Mesenteric fat pad (tissue), 1 donor: ENCODE results near the gene HDAC4. TPM values are rescaled to one million over a fixed set of nuclear protein-coding genes. Genes with fewer than 3 reads are reported as not detected.
"Not testable (repeated sequence)": the region's sequence is repeated elsewhere in the genome, so short reads cannot be mapped to it uniquely, and the experiment has no call there.

Source experiments
- DNase-seq: peaks from one replicate; pipeline ENCODE4 v3.0.0-alpha.2; 2020; ENCODE audit warnings: low spot score
- total RNA-seq: library from RNA; stranded (reverse); fragmentation: NEBNext Ultra II Directional; extraction: Animal tissue kit (Norgen Biotek cat#: 25700); gene quantifications from one replicate; pipeline ENCODE4 v1.2.1, GENCODE V29; 2021
- donor health status: DM: yes; HTN: yes; CAD: no.

Gene HDAC4
- total RNA-seq, 1 donor from 2014 or later = 44.9 TPM

GRCh38 chr2:239046822-239047221, 354.0 kb downstream of the HDAC4 start:
- no peak for DNase-seq

- no peak for DNase-seq
Observed at GRCh38 chr2:239044336-239044735, 356.5 kb downstream of the HDAC4 start.

DNA sequence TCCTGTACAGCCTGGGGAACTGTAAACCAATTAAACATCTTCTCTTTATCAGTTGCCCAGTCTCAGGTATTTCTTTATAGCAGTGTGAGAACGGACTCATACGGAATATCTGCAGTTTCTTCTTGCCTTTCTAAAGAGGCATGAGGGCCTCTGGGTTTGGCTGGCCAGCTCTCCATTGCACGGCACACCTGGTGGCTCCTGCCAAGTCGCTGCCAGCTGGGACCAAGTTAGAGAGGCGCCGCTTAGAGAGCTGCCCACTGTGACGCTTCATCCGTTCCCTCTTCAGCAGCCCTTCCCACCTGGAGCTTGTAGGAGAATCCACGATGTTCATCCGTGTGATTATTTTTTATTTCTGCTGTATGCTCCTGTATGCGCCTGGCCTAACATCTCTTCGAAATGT, 357.5 kb downstream of the HDAC4 start:
- no peak for DNase-seq

- no peak for DNase-seq
Observed at GRCh38 chr2:239042551-239043320, 358.1 kb downstream of the HDAC4 start.

- no peak for DNase-seq
Observed at GRCh38 chr2:239042046-239042445, 358.8 kb downstream of the HDAC4 start.

DNA sequence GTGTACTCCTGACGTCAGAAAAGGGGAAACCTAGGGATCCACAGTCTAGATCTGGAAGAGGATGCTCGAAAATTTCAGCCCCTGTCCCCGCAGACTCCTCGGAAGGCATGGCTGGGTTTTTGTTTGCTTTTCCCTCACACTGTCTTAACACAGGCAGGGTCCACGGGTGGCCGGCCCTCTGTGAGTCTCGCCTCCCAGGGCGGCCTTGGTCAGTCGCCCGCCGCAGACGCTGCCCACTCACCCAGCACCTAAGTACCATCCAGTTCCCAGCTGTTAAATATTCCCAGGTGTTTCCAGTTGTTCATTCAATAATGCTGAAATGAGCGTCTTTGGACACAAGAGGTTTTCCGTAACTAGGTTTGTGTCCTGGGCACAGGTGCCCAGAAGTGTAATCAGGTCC, 359.8 kb downstream of the HDAC4 start:
- DNase-seq = no peak

GRCh38 chr2:239040152-239040761, 360.6 kb downstream of the HDAC4 start:
- DNase-seq = no peak

DNA sequence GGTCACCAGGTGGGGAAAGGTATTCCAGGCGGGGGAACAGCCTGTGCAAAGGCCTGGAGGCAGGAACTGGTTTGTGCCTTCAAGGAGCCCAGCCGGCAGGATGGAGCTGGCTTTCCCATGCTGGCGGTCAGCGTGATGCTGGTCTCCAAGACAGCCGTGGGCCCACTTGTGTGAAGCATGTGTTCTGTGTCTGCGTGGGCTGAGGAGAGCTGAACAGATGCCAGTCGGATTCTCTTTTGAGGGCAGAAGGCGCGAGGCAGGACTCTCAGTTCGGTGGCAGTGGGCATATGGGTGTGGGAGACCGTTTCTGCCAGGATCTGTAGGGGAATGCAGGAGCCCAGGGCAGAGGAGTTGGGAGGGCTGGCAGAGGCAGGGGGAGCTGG, 361.4 kb downstream of the HDAC4 start:
- no peak for DNase-seq

- no peak for DNase-seq
Observed at GRCh38 chr2:239038773-239039478, 361.9 kb downstream of the HDAC4 start.

DNA sequence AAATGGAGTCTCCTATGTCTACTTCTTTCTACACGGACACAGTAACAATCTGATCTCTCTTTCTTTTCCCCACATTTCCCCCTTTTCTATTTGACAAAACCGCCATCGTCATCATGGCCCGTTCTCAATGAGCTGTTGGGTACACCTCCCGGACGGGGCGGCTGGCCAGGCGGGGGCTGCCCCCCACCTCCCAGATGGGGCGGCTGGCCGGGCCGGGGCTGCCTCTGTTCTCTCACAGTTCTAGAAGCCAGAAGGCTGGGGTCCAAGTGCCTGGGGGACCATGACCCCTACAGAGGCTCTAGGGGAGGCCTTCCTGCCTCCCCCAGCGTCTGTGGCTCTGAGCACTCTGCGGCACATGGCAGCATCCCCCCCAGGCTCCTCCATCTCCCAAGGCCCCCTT, 362.5 kb downstream of the HDAC4 start:
- DNase-seq = not testable (repeated sequence)

DNA sequence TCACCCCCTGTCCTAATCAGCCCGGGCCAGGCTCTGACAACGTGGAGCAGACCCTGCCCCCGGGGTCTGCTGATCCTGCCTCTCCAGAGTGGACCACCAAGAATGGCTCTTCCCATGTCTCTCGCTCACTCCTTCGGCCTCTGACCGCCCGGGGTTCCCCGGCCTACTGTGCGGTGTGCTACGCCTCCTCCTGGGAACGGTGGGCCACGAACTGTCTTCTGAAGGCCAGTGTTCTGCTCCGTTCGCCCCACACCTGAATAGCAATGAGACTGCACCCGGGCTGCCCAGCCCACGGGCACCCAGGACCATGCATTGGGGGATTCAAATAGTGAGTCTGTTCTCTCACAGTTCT, 363.3 kb downstream of the HDAC4 start:
- DNase-seq = no peak

DNA sequence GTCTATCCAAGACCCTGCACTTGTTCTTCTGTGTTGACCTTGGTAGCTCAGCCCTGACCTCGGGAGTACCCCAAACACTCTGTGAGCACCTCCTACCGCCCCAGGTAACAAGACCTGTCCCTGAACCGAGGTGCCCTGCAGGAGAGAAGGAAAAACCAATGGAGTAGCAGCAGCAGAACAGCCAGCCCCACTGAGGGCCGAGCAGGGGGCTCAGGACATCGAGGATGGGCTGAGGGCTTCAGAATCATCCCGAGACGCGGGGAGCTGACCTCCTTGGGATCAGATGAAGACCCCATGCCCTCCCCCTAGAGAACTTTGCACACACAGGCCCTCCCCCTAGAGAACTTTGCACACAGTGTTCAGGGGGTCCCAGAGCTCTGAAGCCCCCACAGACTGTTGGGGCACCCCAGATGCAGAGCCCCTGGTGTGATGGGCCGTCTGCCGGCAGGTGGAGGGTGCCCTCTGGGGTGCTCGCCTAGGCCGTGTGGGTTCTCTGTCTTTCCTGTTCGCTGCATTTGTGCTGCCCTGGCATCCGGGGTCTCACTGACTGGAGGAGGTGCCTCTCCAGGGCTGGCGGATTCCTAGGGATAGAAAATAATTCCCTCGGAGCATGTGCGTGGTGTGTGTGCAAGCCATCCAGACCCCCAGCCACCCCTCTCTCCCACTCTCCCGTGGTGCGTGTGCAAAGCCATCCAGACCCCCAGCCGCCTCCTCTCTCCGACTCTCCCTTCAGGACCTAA, 363.8 kb downstream of the HDAC4 start:
- no peak for DNase-seq

- no peak for DNase-seq
Observed at GRCh38 chr2:239035997-239036731, 364.7 kb downstream of the HDAC4 start.

DNA sequence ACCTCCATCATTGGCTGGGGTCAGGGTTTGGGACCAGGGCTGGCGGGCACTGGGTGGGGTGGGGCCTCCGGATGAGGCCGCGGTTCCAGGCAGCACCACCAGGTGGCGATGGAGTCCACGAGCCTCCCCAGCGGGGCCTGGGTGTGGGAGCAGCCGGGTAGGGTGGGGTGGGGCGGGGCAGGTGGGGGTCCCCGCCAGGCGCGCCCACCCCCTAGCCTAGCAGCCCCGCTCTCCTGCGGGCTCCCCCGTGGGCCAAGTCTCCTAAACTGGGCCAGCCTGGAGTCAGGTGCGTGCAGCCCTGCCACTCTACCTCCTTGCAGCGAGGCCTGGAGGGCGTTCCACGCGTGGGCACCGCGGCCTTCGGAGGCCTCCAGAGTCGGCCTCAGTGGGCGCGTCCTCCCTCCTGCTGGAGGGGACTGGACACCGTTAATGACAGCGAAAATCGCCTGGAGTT, 365.4 kb downstream of the HDAC4 start:
- DNase-seq = no peak

GRCh38 chr2:239034561-239035341, 366.1 kb downstream of the HDAC4 start:
- no peak for DNase-seq

GRCh38 chr2:239033801-239034560, 366.8 kb downstream of the HDAC4 start:
- no peak for DNase-seq

- no peak for DNase-seq
Observed at GRCh38 chr2:239029958-239030357, 370.9 kb downstream of the HDAC4 start.

GRCh38 chr2:239028253-239028619, 372.6 kb downstream of the HDAC4 start:
- DNase-seq = no peak
